GM18873 (cell line): ENCODE results near the gene LOX.

Experiments
- ATAC-seq: cut with Tn5 transposase; IDR thresholded peaks from one replicate; pipeline ENCODE4 v1.9.1; 2021; ENCODE audit warnings: mild to moderate bottlenecking, moderate library complexity, moderate number of reproducible peaks; ENCODE audit not compliant: unreplicated experiment, low FRiP score

Gene LOX, protein sequence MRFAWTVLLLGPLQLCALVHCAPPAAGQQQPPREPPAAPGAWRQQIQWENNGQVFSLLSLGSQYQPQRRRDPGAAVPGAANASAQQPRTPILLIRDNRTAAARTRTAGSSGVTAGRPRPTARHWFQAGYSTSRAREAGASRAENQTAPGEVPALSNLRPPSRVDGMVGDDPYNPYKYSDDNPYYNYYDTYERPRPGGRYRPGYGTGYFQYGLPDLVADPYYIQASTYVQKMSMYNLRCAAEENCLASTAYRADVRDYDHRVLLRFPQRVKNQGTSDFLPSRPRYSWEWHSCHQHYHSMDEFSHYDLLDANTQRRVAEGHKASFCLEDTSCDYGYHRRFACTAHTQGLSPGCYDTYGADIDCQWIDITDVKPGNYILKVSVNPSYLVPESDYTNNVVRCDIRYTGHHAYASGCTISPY

DNA sequence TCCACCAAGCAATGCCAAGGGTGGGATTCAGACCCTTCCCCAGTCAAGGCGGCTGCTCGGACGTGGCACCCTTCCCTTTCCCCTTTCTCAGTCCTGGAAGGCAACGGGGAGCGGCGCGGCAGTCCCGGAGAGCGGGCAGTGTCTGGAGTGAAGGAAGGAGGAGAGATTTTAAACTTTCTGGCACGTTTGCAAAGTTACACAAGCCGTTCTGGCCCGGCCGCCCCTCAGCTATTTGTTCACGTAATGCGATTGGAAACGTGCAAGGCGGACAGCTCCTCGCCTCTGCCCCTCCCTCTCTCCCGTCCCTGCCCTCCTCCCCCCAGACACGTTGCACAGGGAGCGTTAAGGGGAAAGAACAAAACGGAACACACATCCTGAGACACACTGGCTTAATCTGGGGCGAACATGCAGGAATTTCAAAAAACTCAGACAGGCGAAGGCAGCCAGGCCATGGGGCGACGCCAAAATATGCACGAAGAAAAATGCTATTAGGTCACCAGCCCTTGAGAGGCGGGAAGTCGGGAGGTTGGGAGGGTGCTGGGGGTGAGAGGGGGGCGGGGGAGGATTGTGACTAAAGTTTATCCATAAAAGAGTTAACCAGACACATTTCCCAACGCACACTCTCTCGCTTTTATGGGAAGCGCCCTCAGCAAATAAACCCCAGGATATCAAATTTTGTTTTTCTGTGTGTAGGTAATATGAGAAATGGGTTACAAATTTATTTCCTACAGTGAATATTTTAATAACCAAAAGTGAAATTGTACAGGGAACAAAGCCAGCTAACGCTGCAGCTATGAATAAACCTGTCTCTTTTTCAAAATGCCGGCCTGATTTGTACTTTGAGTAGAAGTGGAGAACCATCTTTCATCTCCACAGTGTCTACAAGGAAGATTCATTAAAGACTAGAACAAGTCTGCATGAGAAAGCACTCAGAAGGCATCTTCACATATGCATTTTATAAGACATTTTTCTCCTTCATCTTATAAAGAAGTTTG lies at the start of gene LOX:
Gene LOX (minus strand): TSS at position 144 of the 995 bp plus-strand sequence. CDS start 274 bp downstream, outside the sequence.
- no peak for ATAC-seq

DNA sequence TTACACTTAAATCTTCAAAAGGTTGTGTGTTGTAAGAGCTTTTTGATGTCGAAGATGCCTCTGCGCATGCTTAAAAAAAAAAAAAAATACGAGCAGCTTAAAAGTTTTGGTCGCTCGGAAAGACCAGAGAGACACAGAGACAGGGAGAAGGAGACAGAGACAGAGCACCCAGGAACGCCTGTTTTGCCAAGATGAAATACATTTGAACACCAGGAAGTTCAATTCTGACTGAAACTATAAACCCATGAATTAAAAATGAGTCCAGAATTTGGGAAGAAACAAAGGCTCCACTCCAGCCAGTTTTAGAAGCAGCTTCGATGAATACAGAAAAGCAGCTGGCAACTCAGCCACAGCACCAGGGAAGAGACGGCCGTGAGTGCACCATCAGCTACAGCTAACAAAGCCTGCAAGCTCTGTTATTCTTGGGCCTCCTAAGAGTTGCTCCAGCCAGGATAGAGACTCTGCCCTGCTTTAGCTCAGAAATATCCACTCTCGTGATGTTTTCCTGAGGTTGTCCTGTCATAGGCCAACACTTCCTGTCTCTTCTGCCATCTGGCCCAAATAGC lies 48.8 kb upstream of the LOX start:
- ATAC-seq = no peak

DNA sequence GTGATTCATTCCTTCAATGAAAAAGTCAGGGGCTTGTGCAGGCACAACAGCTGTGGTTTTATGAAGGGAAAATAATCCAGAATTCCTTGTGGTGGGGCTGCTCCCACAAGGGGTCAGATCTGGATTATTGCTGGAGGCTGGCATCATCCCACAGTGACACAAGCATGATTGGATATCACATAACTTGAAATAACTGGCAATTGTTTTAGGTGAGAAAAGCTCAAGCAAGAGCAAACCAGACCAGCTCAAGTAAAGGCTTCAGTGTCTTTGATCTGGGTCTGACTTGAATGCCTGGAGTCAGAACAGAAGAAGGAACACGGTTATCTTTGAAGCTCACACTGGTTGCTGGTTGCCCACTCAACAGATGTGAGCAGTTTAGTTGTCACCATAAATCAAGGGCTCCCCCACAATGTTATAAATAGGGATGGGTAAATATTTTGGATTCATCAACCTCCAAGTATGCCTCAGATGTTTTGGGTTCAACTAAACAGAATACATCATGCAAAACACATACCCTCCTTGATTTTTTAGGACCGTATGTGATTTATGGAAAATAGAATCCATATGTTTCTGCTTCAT lies 48.2 kb upstream of the LOX start:
- no peak for ATAC-seq

DNA sequence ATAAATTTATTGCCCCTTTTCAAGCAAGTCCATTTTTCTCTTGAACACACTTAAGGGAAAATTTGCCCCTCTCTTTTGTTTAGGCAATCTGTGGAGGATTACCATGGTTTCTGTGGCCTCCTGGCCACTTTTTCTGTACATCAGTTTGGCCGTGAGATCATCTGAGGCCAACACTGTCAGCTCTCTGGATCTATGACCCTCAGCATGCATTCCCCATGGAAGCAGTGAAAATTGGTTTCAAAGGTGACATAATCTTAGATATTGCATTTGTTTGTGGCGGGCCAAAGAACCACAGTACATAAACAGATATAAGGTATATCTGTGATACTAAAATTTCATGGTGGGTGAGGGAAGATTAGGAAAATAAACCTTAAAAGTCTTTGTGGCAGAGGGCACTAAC lies 46.7 kb upstream of the LOX start:
- ATAC-seq = no peak

DNA sequence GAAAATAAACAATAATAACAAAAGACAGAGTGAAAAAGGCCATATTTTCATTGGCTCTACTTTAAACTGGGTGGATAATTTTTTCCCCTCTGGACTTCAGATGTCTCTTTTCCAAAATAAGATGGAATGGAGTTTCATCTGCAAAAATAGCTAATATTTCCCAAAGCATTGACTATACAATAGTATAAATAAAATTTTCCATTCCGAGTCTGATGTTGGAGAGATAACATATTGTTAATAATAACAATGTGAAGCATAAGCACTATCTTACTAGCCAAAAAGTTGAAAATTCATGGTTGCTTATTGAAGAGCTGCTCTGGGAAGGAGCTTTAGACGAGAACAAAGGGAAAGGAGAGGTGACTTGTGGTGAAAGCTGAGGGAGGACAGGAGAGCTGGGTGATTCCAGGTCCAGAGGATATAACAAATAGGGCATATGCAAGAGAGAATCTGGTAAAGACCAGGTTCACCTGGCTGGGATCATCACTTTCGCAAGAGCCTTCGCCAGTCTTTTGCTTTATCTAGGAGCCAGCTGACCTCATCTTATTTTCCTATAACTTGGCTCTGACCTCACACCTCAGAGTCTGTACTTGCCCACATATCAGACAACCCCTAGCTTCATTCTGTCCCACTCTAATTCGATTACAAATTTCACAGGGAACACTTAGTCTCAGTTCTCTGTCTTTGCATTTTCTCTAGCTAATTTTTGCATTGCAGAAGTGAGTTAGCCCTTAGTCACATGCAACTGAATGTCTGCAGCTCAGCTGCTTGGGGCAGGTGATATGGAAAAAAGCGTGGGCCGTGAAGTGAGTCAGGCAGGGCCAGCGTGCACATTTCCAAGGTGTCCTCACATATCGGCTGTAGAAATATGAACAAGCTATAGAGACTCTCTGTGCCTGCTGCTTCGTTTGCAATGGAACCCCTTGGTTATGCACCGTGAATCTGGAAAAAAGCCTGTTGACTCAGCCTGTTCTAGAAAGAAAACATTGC lies 43.7 kb upstream of the LOX start:
- no peak for ATAC-seq

DNA sequence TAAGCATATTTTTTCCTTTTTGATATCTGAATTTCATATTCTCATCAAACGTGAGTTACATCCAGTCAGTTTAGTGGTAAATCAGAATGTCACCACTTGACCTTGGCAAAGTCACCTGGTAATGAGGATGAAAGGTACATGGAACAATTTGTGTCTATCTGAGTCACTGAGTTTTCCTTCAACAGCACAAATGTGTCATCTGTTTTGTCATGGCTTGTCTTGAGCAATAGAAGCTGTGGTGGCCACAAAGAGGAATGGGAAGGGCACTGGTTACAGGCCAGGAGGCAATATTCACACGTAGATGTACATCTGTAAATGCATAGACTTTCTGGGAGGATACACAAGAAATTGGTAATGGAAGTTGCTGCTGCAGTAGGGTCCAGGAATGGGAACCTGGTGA lies 42.9 kb upstream of the LOX start:
- ATAC-seq = no peak

DNA sequence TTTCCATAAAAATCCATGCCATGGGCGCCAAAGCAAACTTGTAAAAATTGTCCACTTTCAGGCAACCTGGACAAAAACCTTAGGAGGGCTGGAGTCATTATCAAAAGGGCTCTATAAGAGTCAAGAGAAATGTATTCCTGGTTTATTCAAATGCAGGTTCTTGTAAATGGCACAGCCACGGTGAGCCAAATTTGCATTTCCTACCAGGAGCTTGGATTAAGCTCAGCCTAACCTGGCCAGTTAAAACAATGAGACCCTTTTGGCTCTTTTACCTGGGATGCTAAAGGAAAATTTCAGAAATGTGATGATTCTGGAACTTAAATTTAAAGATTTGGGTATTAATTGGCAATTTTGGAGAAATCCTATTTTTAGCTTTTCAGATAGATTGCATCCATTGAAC lies 42.4 kb upstream of the LOX start:
- no peak for ATAC-seq

DNA sequence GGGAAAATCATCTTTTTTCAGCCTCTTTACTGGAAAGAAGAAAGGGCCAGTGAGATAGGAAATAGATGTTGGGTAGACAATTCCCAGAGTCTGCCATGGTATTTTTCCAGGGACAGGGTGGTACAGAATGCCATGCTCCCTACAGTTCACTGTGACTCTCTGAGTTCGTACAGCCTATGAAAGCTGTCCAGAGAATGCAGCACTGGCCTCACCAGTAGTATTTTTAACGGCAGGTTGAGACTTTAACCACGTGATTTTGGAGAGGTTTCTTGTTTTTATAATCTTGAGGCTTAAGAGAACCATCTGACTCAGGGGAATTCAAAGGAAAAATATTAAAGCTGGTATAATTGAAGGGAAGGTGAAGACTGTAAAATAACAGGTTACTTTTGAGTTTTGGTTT lies 41.1 kb upstream of the LOX start:
- no peak for ATAC-seq

DNA sequence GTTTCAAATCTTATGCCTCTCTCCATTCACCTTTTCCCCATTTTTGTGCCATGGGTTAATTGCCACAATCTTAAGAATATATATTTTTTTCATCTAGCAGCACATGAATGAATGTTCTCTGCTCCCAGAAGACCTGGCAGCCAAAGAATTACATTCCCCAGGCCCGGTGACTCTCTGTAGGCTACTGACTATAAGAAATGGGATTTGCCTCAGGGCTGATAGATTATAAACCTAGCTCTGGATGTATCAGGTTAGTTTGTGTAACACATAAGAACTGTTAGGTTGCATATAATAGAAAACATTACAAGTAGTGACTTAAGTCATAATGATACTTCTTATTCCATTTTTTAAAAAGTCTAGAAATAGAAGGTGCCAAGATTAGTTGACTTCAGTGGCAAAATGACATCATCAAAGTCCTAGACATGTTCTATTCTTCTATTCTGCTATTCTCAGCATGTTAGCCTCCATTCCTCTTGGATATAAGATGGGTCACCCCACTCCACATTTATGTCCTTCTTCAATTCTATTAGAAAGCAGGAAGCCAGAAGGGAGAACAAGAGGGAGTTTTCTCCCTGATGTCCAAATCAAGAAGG lies 40.4 kb upstream of the LOX start:
- no peak for ATAC-seq

DNA sequence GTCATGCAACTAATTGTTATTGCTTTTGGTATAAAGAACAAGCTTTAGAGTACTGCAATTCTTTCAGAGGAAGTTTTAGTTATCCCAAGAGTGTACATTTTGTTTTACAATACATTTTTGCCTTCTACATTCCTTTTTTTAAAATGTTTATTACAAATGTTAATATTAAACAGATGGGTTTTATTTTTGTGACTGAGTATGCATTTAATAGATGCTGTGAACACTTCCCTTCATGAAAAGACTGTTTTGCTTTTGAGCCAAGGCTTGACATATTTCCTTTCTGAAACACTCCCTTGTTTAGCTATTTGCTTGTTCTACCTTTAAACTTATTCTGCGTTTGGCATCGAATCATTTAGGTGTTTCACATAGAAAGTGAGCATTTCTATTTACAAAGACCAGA lies 36.4 kb upstream of the LOX start:
- ATAC-seq = no peak

DNA sequence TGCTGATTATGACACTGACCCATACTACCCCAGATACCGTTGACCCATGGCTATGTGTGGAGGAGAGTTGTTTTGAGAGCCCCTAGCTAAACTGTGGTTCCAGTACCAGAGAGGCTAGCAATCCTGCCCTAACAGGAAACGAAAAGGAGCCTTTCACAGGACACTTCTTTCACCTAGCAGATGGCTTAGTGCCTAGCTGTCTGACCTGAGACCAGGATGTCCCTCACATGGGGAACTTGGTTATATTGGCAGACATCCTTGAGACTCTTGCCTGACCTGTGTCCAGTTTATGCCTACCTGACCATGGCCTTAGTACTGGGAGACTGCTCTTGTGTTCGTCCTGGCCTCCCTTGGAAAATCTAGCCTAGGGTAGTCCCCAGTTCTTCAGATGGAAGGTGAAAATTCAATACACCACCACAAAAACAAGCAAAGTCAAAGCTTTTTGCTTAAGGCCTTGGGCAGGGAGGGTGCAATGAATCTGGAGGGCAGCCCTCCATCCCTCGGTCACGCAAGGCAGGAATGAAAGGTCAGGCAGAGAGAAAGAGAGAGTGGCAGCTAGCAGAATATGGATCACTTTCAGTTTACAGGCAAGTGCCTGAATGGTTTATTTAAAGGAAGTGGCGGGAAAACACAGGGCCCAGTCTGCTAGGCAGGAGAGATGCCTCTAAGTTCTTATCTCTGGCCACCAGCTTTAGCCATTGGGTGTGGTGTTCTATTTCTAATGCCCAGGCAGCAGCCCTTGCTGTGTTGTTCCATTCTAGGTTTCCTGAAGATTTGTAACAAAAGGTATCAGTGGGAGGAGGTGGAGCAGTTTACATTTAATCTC lies 34.9 kb upstream of the LOX start:
- ATAC-seq = no peak

DNA sequence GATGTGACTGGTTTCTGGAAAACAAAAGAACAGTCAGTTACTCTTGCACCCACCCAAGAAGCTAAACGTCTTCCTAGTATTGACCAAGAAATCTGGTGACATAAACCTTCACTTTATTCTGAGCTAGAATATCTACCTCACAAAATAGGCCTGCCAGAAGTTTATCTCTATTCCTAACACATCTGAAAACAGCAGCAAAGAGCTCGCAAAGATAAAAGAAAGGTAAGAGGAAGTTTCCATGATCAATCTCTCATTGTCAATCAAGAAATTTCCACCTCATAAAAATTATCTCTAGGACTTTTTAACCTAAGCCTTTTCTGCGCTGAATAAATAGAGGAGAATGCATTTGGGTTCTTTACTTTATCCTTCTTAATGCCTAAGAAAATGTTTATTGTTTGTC lies 34.0 kb upstream of the LOX start:
- no peak for ATAC-seq

DNA sequence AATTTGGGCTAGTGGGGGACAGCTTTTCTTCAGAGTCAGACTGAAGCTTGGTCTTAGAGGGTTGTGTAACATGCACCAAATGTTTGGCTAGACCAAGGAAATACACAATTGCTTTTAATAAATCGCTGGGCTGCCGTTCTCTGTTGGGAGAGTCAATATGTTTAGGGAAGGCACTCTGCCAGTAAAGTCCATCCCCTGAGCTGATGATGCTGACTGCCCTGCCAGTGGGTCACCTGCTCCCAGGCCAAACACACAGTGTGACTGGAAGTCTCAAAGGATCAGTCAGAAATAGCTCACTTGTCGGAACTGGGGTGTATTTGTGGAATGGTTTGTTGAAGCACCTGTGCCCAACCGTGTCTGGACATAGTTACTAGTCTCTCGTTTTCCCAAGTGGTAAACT lies 33.4 kb upstream of the LOX start:
- no peak for ATAC-seq

DNA sequence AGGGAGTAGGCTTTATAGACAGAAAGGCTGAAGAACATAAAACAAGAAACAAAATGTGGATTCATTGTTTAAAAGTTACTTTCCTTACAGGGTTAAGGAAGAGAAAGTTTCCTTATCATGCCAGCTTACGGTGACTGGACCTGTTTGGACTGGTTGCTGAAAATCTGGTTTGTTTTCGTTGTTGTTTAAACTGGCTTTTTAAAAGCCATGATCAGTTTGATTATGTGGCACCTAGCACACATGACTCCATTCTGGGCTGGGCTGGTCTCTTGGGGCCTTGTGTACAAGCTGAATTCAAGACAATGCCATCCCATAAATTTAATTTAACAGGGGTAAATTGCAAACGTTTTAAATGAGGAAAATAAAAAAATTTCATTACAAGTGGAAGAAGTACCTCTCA lies 32.9 kb upstream of the LOX start:
- no peak for ATAC-seq

DNA sequence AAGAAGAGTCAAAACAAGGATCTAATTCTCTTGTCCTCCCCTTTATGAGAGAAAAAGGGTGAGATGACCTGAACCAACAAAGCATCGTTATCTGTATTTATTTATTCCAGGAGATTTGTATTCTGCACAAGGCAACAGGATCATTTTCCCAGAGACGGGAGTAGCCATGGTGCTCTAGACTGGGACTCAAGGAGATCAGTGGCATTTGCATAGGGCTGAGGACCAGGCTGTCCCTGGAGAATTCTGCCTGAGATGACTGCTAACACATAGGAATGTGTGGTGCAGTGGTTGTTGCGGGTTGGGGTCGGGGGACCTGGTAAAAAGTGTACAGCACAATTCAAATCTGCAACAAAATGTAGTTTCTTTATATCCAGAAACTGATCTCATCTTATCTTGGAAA lies 29.0 kb upstream of the LOX start:
- no peak for ATAC-seq

DNA sequence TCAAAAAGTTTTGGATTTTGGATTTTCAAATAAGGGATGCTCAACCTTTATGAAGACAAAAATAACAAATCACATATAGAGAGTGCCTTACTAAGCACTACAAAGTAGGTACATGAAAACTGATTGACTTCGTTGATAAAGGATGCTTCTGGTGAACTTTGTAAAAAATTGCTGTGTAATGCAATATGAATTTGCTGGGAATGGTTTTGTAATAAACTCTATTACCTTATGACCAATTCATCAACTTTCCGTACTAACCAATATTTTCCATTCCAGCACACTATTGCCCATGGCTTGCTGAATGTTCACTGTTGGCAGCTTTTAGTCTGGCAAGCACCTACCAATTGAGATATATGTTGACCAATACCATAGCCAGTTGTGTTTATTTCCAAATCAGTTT lies 27.9 kb upstream of the LOX start:
- ATAC-seq = no peak

DNA sequence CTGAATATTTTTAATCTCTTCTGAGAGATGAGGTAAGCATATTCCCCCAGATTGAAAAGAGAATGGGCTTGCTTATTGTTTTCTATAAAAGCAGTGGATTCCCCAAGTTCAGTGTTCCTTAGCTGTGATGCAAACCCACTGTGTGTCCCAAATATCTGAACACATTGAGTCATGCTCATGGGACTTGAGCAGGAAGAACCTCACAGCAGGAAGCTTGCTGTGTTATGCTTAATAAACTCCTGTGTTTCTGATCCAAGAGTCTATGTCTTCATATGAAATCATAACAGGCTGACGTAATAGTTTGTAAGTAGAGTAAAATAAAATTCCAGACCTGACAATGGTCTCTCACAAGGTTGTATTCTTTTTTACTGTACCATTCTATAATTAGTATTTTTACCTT lies 24.8 kb upstream of the LOX start:
- no peak for ATAC-seq

DNA sequence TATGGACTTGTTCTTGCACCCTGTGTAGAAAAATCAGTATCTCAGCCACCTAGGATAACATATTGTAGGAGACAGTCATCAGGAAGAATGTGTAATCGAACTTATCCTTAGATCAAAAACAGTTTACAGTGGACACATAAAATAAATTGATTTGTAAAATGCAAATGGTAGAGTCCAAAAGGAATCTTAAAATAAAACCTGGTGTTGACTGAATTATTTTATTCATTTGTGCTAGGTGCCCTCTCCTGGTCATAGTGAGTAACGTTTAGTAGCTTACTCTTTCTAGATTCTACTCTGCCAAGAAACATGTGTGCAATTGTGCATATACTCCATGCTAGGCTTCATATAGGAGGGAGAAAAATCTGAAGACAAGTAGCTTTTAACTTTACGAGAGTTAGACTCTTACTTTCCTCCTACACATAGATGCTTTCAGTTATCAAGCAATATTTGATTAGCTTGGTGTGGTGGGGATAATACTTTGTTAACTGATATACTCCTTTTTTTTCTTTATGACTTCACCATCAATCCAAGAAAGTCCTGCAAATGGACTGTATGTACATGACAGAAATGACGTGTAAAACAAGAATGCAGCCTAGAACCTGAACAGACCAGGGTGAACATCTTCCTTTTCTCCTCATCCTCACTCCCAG lies 23.7 kb upstream of the LOX start:
- no peak for ATAC-seq
